Measurements from ENCODE around the gene REPS2. TPM values are rescaled to one million over a fixed set of nuclear protein-coding genes. Genes with fewer than 3 reads are reported as not detected.

REPS2 gene
- total RNA-seq, 1 donor from 2014 or later = 10.4 TPM

DNA sequence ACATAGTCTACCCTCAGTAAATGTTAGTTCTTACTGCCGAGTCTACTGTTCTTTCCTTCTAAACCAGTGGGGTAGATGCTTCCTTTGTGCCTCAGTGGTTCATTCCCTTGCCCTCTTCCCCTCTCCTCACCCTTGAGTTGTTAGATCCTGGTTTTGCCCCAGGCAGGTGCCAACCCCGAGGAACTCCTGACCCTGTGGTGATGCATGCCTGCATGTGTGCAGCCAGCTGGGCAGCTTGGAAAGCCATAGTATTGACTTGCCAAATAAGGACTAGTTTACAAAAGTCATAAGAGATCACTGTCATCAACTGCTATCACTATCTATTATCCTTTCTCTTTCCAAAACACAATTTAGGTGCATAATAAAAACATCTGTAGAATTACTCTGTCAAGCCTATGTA, 50.9 kb downstream of the REPS2 start:
- DNase-seq (ENCODE audit: extremely low read depth, low read depth, low spot score) = no peak

DNA sequence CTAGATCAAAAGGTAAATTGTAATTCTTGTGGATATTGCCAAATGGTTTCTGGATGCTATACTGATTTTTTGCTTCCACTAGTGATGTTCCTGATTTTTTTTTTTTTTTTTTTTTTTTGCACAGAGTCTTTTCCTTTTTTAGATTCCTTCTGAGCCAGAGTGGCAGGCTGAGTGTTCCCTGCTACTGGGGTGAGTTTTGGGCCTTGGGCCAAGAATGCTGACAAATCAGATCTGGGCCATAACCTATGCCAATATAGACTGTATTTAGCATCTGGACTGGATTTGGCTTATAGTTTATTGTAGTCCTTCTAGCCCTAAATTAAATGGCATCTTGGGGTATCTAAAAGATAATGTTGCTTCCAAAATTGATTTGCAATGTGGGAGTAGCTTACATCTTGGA, 52.8 kb downstream of the REPS2 start:
- DNase-seq (ENCODE audit: extremely low read depth, low read depth, low spot score) = no peak

DNA sequence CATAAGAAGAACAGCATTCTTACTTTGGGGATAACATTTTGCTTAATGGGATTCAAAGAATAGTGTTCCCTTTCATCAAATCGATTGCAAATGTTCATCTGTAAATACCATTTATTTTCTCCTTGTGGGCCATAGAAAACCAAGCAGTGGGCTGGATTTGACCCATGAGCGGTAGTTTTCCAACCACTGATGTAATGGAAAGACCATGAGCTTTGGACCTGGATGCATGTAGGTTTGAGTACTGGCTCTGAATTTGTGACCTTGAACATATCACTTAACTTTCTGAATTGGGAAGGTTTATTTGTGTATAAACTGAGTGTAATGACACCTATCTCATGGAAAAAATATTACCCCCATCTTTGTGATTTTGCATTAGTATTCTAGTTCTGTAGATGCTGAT, 54.3 kb downstream of the REPS2 start:
- DNase-seq (ENCODE audit: extremely low read depth, low read depth, low spot score) = no peak

DNA sequence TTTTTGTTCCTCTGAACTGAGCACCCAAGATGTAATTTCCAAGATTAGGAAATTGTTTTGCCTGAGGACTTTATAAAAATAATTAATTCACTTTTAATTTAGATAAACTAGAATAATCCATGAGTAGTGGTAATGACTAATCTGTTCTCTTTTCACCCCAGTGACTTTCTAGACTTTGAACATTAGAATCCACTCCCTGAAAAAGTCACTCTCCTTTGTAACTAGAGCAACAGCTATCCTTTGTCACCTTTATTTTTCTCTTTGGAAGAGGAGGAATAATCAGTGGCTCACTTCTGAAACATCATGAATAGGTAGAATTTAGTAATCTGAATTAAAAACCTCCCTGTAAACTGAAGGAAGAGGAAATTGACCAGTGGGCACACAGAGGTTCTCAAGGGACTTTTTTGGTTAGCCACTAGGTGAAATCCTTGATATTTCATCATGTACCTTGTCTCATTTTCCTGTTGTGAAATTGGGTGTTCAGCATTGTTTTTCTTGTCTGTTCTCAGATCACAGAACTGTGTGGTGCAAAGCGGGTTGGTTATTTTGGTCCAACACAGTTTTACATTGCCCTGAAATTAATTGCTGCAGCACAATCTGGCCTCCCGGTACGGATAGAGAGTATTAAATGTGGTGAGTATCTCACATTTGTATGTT, 59.4 kb downstream of the REPS2 start:
- DNase-seq (ENCODE audit: extremely low read depth, low read depth, low spot score) = no peak

DNA sequence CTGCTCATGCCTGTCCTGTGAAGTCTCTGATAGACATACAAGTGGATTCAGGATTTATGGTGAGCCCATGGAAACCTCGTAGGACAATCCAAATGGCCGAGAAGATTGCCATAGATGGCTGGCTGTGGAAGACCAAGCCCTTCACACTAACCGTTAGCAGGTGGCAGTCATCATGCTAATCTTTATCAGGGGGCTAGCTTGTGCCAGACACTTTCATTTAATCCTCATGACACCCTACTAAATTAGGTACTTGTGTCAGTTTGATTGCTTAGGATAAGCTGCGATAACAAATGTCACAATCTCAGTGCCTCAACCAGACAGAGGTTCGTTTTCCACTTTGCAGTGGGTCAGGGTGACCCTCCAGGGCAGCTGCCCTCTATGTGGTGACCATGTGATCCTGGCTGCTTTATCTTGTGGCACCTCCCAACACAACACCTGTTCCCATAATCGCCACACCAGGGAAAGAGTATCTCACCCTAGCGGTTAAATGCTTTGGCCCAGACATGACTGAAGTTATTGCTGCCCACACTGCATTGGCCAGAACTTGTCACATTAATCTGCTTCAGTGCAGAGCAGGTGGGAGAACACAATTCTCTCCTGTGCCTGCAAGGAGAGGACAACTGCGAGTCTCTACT, 60.8 kb downstream of the REPS2 start:
- DNase-seq (ENCODE audit: extremely low read depth, low read depth, low spot score) = no peak

DNA sequence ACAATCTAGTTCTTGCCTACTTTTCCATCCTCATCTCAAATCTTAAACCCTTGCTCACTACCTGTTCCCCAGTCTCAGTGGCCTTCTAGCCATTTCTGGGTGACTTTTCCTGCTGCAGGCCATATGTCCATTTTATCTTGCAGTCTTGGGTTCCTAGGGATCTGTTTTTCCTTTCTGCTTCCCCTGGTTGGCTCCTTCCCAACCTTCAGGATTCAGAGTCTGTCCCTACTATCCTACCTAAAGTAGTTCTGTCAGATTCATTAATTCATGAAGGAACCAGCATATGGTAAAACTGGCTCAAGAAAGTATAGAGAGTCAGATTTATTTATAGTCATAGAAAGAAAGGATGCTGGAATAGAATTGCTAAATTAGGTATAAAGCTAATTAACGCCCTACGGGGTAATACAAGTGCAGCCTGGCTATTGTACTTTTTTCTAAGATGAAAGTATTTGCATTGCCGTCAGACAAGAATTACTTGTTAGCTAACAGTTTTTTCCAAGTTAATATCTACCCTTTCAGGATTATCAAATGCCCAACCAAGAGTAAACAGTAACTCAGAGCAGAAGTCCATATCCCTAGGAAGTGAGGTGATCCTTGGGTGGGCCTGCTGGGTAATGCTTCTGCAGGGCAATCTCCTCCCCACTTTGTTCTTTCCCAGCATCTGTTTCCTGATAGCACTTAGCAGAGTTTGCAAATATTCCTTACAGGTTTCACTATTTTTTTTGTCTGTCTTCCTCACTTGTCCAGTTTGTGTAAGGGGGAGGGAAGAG, 63.6 kb downstream of the REPS2 start:
- DNase-seq (ENCODE audit: extremely low read depth, low read depth, low spot score) = no peak

DNA sequence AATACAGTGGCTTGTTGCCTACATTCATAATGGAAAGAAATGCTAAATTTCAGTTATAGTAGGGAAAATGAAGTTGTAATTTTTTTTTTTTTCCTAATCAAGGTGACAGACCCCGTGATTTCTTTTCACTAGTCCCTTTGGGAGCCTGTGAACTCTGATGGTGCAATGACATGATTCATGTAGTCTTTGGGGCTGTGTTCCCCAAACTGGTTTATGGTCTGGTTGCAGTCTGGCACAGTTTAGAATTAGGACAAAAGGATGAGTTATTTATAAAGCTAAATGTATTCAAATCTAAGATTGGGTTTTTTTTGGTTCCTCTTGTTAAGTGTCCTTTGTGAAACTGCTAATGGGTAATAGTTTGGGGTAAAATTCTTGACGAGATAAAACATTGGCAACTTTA, 66.0 kb downstream of the REPS2 start:
- no peak for DNase-seq (ENCODE audit: extremely low read depth, low read depth, low spot score)

DNA sequence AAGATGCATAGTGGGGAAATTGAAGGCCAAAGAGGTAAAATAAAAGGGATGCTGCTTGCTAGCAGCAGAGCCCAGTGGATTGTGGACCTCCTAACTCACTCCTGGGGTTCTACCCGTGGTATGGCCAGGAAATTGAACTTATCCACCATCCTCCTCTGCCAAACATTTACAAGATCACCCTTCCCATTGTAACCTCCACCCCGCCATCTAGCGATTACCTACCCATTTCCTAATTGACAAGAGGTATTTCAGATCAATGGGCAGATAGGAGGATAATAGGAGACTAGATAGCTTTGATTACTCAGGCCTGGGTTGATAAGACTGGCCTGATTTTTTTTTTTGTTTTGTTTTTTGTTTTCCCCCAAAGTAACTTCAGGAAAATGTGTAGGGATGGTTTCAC, 67.8 kb downstream of the REPS2 start:
- no peak for DNase-seq (ENCODE audit: extremely low read depth, low read depth, low spot score)

DNA sequence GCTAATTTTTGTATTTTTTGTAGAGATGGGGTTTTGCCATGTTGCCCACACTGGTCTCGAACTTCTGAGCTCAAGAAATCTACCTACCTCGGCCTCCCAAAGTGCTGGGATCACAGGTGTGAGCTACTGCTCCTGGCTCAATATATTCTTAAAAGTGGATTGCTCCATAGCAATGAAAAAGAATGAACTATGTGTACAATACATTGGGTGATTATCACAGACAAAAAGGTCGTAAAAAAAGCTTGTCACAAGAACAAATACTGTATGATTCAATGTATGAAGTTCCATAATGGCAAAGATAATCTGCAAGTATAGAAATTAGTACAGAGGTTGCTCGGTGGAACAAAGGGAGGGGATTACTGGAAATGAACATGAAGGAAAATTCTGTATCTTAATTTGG, 70.7 kb downstream of the REPS2 start:
- DNase-seq (ENCODE audit: extremely low read depth, low read depth, low spot score) = no peak

DNA sequence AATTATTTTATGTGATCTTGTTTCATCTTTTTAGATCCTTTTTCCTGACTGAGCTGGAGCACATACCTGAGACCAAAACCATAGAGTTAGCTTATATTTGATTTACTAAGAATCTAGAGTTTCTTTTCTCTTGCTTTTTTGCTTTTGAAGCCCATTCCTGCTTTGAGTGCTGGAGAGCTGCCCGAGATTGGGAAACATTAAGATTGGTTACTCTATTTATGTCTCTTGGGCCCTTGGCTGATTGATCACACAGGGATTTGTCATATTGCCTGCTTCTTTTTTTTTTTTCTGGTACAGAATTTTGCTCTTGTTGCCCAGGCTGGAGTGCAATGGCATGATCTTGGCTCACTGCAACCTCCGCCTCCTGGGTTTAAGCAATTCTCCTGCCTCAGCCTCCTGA, 73.9 kb downstream of the REPS2 start:
- DNase-seq (ENCODE audit: extremely low read depth, low read depth, low spot score) = no peak

DNA sequence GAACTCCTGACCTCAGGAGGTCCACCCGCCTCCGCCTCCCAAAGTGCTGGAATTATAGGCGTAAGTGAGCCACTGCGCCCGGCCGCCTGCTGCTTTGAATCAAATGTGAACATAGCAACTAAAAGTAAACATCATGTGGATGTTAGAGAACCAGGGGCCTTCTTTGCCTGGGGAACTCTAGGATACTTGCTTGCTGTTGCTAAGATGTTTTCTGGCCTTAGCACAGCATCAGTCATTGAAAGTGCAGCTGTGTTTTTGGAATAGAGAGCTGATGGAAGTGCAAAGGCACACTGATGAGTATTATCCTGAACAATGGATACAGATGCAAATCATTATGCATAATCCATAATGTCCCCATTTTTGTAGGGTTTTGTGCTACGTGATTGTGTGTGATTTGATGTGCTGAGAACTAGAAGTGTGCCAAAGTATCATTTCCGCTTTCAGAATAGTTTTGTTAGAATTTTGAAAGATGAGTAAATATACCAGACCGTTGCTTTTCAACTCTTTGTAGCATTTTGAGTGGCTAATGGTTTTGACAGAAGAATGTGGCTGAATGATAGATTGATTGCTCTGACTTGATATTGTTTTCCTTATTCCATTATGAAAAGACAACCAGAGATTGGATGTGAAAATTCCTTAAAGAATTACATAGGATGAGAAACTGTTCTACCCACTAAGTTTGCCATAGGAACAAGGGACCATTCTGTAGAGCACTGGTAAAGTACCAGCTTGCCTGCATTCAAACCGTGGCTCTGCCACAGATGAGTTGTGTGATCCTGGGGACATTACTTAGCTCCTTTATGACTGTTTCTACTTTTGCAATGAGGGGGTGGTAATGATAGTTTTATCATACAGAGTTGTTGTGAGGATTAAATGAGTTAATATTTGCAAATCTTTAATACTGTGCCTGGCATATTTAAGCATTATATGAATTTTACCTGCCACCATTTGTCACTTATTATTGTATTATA, 74.7 kb downstream of the REPS2 start:
- DNase-seq (ENCODE audit: extremely low read depth, low read depth, low spot score) = no peak

DNA sequence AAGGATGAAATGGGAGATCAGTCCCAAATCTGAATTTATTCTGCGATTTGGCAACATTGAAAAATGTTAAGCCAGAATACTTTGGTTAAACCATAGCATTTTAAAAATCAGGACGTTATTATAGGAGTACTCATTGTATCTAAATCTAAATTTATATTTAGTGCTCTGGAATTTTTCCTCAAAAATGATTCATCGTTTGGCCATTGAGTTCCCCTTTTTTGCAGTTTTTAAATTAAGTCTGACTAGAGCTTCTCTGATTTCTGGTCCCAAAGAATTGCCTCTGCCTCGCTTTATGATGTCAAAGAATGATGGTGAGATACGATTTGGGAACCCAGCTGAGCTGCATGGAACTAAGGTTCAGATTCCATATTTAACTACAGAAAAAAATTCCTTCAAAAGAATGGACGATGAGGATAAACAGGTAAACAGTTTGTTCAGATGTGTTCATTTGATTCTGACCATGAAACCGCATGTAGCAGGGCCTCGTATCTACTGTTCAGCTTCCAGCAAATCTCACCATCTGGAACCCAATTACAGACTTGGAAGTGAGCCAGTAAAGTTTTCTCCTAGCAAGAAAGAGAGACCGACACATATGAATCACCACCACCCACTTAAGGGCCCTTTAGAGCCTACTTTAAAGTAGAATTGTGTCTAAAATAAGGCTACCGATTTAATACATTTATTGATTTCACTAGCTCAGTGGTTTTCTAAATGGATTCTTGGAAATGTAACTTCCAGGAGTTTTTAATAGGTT, 75.6 kb downstream of the REPS2 start:
- DNase-seq (ENCODE audit: extremely low read depth, low read depth, low spot score) = no peak

DNA sequence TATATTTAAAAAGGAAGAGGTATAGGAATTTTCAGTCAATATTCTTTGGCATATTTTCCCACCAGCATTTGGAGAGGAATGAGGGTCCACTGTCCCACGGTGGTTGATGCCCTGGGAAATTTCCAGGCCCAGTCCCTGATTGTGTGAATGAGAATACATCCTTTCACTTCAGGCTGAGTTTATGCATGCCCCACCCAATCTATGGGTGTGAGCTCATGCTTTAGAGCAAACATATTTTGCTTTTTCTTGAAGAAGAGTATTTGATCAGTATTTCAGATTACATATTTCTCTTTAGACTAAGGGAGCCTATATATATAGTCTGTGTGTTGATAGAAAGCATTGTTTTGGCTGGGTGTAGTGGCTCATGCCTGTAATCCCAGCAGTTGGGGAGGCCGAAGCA, 77.2 kb downstream of the REPS2 start:
- no peak for DNase-seq (ENCODE audit: extremely low read depth, low read depth, low spot score)

DNA sequence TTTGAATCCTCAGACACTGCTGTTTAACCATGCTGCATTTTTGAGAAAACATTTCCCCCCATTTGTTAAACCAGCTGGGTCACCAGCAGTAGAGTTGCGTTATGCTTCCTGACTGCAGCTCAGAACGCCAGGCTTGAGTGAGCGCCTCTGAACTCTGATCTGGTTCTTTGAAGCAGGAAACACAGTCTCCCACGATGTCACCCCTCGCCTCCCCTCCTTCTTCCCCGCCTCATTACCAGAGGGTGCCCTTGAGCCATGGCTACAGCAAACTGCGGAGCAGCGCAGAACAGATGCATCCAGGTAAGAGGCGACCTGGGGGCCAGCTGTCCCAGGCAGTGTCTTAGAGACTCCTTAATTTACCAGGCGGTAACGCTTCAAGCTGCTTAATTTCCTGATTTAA, 78.4 kb downstream of the REPS2 start:
- no peak for DNase-seq (ENCODE audit: extremely low read depth, low read depth, low spot score)

DNA sequence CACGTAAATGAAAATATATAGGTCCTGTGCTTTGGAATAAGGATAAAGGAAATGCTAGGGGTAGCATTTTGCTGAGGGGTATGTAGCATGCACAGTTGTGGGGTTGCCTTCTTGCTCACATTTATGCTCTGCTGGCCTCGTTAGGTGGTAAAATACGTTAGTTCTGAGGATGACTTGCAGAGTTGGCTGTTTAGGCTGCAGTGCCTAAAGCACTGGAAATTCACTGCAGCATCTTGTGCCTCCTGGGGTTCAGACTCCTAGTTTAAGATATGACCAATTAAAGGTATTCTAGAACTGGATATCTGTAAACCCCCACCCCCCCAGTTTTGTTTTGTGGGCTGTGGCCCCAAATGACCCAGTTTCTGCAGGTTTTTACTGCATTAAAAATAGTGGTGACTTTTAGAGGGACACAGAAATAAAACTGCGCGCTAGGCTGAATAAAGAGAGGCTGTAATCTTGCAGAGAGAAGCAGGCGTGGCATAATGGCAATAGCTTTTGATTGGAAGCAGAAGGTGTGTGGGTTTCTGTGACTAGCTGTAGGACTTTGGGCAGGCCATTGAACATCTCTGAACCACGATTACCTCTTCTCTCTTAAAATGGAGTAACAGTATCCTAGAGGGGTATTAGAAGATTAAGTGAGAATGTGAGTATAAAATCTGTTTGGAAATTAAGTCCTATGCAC, 79.3 kb downstream of the REPS2 start:
- DNase-seq (ENCODE audit: extremely low read depth, low read depth, low spot score) = no peak

DNA sequence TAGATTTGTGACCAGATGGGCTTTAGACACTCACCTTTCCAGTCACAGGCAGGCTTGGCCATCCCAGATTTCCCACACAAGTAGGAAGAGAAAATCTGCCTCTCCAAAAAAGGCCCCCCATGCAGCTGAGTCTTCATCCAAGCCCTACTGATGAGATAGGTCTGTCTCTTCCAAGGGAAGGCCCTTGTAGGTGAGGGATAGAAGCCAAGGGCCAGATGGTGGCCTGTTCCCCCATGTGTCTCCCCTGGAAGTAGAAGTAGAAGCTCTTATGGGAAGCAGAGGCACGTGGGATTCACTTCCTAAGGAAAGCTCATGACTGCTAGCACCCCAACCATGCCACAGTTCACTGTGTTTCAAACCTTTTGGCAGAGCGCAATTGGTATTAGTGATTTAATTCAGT, 81.5 kb downstream of the REPS2 start:
- DNase-seq (ENCODE audit: extremely low read depth, low read depth, low spot score) = no peak

DNA sequence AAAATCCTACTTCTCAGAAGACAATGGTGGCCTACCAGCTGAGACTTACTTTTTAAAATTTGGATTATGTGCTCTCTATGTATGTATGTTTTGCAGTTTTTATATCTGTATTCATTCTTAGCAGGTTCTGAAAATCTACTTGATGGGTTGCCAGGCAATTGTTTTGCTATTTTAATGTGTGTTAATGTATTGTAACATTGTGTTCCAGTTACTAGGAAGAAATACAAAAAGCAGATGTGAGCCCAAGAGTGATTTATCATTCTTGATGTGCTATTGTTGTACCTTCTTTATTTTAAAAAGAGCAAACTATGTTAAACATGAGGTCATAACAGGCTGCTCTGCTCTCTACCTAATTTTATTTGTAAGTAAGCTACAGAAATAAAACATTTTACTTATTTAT, 81.9 kb downstream of the REPS2 start:
- no peak for DNase-seq (ENCODE audit: extremely low read depth, low read depth, low spot score)

DNA sequence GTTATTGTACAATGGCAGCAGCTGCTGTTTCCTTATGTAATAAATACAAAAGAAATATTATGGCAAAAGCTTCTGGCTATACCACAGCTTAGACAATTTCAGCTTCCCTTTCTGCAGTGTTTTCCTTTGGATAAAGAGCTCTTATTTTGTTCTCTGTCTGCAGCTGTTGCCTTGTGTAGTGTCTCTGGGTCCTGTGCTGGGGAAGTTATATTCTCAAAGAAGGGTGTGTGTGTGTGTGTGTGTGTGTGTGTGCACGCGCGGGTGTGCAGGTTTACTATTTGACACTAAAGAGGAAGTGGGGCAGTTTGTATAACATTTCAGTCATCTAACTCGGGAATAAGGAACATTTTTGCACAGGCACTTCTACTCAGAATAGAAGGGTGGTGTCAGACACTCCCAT, 83.6 kb downstream of the REPS2 start:
- DNase-seq (ENCODE audit: extremely low read depth, low read depth, low spot score) = no peak

DNA sequence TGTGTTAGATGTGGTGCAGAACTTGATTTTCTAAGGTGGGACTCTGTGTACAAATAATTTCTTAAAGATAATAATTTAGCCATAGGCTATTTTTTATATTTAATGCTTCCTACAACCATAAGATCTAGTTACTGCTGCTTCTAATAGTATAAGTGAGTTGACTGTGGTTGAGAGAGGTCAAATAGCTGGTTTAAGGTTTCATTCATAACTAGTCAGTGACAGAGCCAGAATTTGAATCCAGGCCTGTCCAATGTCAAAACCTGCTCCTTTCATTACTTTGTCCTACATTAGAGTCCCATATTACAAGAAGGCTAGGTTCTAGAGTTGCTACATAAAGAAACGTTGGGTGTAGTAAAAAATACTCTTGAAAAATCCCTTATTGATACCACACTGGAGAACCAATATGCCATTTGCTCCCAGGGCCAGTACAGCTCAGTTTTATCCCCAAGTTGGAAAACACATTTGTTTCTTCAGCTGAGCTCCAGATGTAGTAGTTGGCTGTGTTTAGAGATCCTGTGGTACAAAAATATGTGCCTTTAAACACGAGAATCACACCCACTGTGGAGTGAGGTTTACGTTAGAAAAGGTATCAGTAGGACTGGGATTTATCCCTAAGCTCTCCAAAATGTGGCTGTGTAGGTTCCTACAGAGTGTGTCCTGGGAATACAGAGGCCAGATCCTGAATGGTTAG, 84.3 kb downstream of the REPS2 start:
- no peak for DNase-seq (ENCODE audit: extremely low read depth, low read depth, low spot score)

All from glomerular endothelial cell (primary cell).